ENCODE data around the gene NIPSNAP3A.

DNA sequence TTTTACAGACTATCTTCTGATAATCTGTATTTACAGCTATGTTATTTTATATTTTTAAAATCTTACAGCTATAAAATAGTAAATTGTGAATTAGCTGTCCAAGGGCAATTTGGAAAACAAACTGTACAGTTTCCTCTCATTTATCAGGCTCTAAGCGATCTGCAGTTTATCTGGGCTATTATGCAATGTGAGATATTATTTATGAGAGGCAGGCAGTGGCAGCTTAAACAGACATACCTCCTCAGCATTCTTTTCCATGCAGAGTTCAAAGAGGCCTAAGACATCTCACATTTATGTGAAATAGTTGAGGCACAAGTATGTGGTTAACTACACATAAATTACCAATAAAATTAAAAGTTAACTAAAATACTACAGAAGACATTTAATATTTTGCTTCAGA, 26.6 kb downstream of the NIPSNAP3A start:
- no peak for TF ChIP-seq POLR2A (IDR thresholded peaks at IDR 0.05; ENCODE audit: low read depth)
- no peak for TF ChIP-seq POLR2AphosphoS5 (IDR thresholded peaks at IDR 0.05)
- TF ChIP-seq, protein P1, sequence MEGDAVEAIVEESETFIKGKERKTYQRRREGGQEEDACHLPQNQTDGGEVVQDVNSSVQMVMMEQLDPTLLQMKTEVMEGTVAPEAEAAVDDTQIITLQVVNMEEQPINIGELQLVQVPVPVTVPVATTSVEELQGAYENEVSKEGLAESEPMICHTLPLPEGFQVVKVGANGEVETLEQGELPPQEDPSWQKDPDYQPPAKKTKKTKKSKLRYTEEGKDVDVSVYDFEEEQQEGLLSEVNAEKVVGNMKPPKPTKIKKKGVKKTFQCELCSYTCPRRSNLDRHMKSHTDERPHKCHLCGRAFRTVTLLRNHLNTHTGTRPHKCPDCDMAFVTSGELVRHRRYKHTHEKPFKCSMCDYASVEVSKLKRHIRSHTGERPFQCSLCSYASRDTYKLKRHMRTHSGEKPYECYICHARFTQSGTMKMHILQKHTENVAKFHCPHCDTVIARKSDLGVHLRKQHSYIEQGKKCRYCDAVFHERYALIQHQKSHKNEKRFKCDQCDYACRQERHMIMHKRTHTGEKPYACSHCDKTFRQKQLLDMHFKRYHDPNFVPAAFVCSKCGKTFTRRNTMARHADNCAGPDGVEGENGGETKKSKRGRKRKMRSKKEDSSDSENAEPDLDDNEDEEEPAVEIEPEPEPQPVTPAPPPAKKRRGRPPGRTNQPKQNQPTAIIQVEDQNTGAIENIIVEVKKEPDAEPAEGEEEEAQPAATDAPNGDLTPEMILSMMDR (IDR thresholded peaks at IDR 0.05): no peak
- no peak for TF ChIP-seq EP300 (IDR thresholded peaks at IDR 0.05)

Measured in esophagus muscularis mucosa (tissue), 4 donors.